LNCAP (cell line): ENCODE results near the gene BBS10.

Source experiments
- TF ChIP-seq, protein P1 (sequence below): fragments of 450-650 bp; IDR thresholded peaks from 2 replicates; pipeline ENCODE4 v1.5.1; 2017; ENCODE audit warnings: mild to moderate bottlenecking

The BBS10 gene

GRCh38 chr12:76318773-76319594 is 29.2 kb downstream of the BBS10 start:
- TF ChIP-seq, protein P1, sequence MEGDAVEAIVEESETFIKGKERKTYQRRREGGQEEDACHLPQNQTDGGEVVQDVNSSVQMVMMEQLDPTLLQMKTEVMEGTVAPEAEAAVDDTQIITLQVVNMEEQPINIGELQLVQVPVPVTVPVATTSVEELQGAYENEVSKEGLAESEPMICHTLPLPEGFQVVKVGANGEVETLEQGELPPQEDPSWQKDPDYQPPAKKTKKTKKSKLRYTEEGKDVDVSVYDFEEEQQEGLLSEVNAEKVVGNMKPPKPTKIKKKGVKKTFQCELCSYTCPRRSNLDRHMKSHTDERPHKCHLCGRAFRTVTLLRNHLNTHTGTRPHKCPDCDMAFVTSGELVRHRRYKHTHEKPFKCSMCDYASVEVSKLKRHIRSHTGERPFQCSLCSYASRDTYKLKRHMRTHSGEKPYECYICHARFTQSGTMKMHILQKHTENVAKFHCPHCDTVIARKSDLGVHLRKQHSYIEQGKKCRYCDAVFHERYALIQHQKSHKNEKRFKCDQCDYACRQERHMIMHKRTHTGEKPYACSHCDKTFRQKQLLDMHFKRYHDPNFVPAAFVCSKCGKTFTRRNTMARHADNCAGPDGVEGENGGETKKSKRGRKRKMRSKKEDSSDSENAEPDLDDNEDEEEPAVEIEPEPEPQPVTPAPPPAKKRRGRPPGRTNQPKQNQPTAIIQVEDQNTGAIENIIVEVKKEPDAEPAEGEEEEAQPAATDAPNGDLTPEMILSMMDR, result no peak

DNA sequence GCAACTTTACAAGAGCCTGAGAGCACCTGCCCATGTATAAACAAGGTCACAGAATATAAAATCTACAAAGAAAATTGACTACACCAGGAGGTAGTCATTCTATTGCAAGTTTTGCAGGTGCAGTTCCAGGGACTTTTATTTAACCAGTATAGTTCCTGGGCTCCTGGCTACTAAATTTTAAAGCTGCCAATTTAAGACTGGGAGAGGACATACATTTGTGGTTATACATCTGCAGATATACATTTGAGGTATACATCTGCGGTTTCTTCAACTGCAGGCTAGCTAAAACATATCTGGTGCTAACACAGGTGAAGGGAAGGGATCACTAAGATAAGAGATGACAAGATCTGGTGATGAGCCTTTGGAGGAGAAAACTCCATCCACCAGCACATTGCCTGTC is 30.2 kb downstream of the BBS10 start:
- TF ChIP-seq, protein P1, result no peak

DNA sequence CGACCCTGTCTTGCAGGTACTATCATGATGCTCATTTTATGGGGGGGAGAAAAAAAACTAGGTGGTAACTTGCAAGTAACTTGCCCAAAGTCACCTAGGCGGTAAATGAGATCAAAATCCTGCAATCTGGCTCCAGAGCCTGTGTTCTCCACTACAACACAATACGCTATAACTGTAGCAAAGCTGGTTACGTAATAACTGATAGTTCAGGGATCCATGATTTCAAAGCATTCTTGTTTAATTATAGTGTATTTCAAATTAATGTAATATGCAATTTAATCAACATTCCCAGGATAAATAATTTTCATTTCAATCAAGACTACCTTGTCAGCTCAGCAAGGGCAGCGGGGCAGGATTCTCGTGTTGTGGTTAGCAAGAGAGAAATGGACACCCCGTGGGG is 31.7 kb downstream of the BBS10 start:
- TF ChIP-seq, protein P1, result no peak

DNA sequence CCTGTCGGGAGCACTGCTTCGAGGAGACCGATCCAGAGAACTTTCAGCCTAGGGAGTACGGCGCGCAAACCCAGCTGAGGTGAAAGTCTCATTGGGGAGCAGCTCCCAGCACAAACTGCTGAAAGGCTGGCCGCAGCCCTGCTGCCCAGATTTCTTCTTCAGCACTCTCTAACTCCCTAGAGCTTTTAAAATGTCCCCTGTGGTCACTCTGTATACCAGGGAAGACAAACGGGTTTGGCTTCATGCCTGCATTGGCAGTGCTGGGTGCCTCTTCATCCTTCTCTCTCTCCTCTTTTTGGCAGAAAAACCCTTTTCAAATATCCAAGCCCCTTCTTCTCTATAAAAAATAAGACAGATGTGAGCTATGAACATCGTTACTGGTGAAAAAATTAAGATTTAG is 34.9 kb downstream of the BBS10 start:
- TF ChIP-seq, protein P1, result no peak

- TF ChIP-seq, protein P1, result no peak
These were observed 35.9 kb downstream of the BBS10 start for GRCh38 chr12:76312315-76312714.

DNA sequence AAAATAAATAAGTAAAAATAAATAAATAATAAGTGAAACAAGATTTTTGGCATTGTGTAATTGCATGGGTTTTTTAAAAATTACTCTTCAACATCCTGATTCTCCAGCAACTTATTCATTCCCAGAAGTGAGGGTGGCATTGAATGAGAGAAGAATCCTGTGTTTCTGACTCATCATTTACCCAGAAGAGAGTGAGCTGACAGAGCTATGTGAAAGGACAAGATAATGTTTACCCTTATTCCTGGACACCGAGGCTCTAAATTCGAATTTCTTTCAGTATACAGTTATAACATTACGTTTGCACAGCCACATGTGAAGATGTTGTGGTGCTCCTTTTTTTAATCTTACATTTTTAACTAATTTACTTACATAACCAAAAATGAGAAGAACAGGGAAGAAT is 36.4 kb downstream of the BBS10 start:
- TF ChIP-seq, protein P1, result no peak

DNA sequence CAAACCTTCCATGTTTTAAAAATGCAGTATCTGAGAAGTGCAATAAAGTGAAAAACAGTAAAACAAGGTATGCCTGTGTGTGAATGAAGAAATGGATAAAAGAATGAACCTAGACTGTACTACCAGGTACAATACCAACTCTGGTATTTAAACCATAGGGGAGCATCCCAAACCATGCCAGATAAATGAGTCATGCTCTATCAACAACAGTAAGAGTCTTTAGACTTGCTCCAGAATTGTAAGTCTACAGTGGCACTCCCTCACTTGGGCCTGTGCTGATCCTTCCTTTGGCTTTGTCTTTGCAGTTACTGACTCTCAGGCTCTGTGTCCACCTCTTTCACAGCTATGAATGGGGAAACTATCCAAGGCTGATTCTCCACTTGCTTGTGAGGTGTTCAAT is 38.1 kb downstream of the BBS10 start:
- TF ChIP-seq, protein P1, result no peak
